ENCODE results near the gene TTC3. TPM values are rescaled to one million over a fixed set of nuclear protein-coding genes. Genes with fewer than 3 reads are reported as not detected.

The TTC3 gene
- total RNA-seq, 2 donors from 2014 or later = 184 to 273 TPM

DNA sequence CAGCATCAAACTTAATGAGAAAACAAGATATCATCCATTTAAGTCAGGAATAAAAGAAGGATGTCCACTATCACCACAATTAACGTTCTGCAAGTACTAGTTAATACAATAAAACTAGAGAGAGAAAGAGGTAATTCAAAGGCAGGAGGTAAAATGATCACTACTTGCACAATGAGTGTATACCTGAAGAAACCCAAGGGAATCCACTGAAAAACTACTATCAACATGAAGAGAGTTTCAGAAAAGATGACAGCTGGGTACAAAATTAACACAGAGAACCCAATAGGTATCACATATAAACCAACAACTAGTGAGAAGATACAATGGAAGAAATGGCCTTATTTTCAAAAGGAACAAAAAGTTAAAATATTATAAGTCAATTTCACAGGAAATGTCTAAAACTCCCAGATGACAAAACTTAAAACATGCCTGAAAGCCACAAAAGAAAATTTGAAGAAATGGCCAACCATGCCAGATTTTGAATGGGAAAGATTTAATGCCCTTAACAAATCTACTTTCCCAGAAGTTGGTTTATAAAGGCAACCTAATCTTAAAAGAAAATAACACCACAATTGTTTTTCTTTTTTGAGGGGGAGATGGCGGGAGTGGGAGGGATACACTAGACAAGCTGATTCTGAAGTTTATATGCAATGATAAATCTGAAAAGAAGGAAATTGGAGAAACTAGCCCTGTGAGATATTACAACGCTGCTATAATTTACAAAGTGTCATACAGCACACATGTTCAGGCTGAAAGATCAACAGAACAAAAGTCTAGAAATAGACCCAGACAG is 176.3 kb downstream of the TTC3 start:
- TF ChIP-seq, protein P1, sequence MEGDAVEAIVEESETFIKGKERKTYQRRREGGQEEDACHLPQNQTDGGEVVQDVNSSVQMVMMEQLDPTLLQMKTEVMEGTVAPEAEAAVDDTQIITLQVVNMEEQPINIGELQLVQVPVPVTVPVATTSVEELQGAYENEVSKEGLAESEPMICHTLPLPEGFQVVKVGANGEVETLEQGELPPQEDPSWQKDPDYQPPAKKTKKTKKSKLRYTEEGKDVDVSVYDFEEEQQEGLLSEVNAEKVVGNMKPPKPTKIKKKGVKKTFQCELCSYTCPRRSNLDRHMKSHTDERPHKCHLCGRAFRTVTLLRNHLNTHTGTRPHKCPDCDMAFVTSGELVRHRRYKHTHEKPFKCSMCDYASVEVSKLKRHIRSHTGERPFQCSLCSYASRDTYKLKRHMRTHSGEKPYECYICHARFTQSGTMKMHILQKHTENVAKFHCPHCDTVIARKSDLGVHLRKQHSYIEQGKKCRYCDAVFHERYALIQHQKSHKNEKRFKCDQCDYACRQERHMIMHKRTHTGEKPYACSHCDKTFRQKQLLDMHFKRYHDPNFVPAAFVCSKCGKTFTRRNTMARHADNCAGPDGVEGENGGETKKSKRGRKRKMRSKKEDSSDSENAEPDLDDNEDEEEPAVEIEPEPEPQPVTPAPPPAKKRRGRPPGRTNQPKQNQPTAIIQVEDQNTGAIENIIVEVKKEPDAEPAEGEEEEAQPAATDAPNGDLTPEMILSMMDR (conservative IDR thresholded peaks at IDR 0.05) = no peak
- Histone ChIP-seq H3K4me1 (ENCODE audit: control insufficient read depth, insufficient read depth, low read length) (no peaks in the 10 kb centered on the region), H3K9ac (ENCODE audit: extremely low read depth, low read length, poor library complexity, severe bottlenecking) (no peak overlapping the region), H3K27ac (ENCODE audit: low read depth, low read length) (no peak overlapping the region), H3K36me3 (ENCODE audit: control insufficient read depth, insufficient read depth, low read length) (no peaks in the 10 kb centered on the region), H3K9me3 (ENCODE audit: control insufficient read depth, low read length) (no peaks in the 10 kb centered on the region), H3K4me3 (ENCODE audit: low read length) (no peak overlapping the region), H3K27me3 (ENCODE audit: control insufficient read depth, insufficient read depth, low read length, poor library complexity, severe bottlenecking) (no peaks in the 10 kb centered on the region)
- Mint-ChIP-seq H3K4me3 (no peak overlapping the region), H3K9me3 (no peaks in the 10 kb centered on the region), H3K36me3 (ENCODE audit: low read depth) (peaks cover 2% of the 10 kb centered on the region), H3K4me1 (peaks cover 20% of the 10 kb centered on the region), H3K27me3 (ENCODE audit: insufficient read depth) (no peaks in the 10 kb centered on the region), H3K27ac (no peak overlapping the region)
- 93 to 94% methylated on average over 2 to 3 of the region's 3 CpGs for WGBS, 2 experiments (ENCODE audit: insufficient coverage in 1 of 2, insufficient read length in 1 of 2)
- no peak for DNase-seq

DNA sequence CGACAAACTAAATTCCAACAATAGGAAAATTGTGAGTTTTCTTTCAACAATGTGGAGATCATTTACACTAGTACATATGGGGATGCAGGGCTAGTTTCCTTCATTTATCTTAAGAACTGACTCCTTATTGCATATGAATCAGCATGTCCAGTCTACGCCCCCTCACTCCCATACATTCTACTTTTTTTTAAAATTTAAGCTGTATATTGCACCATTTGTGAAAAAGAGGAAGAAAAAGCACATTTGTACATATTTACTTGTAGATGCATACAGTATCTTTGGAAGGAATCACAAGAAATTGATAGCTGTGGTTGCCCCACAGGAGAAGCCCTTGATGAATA is 178.2 kb downstream of the TTC3 start:
- Histone ChIP-seq H3K9ac (ENCODE audit: extremely low read depth, low read length, poor library complexity, severe bottlenecking) (no peak overlapping the region), H3K9me3 (ENCODE audit: control insufficient read depth, low read length) (no peaks in the 10 kb centered on the region), H3K4me1 (ENCODE audit: control insufficient read depth, insufficient read depth, low read length) (no peaks in the 10 kb centered on the region), H3K4me3 (ENCODE audit: low read length) (no peak overlapping the region), H3K27me3 (ENCODE audit: control insufficient read depth, insufficient read depth, low read length, poor library complexity, severe bottlenecking) (no peaks in the 10 kb centered on the region), H3K27ac (ENCODE audit: low read depth, low read length) (no peak overlapping the region), H3K36me3 (ENCODE audit: control insufficient read depth, insufficient read depth, low read length) (no peaks in the 10 kb centered on the region)
- Mint-ChIP-seq H3K27ac (no peak overlapping the region), H3K36me3 (ENCODE audit: low read depth) (peaks cover 2% of the 10 kb centered on the region), H3K9me3 (no peaks in the 10 kb centered on the region), H3K4me1 (peaks cover 8% of the 10 kb centered on the region), H3K4me3 (no peak overlapping the region), H3K27me3 (ENCODE audit: insufficient read depth) (no peaks in the 10 kb centered on the region)
- no peak for DNase-seq
- WGBS, 2 experiments (ENCODE audit: insufficient coverage in 1 of 2, insufficient read length in 1 of 2) = 100% methylated on average over 1 of the region's 2 CpGs
- TF ChIP-seq, protein P1 (conservative IDR thresholded peaks at IDR 0.05) = no peak

Other genes starting within 250 kb of the TTC3 start
- gene HLCS, start 106.6 kb upstream of the TTC3 start, total RNA-seq = 10 to 100 TPM; 25.0 to 30.1 TPM
- 10 to 100 TPM; 15.6 to 28.0 TPM for gene RIPPLY3, start 66.6 kb upstream of the TTC3 start, total RNA-seq
- 10 to 100 TPM; 28.3 to 29.4 TPM for gene PIGP, start 183 bp upstream of the TTC3 start, total RNA-seq
- 10 to 100 TPM; 37.1 to 61.0 TPM for gene VPS26C, start 194.1 kb downstream of the TTC3 start, total RNA-seq